ENCODE results near the gene TCEAL1.
"Not testable (repeated sequence)": the region's sequence is repeated elsewhere in the genome, so short reads cannot be mapped to it uniquely, and the experiment has no call there.

TCEAL1 gene

GRCh38 chrX:103638479-103639346 lies 9.9 kb downstream of the TCEAL1 start:
- not testable (repeated sequence) for H3K4me3 ChIP-seq (ENCODE audit: low read length); H3K9ac ChIP-seq (ENCODE audit: low read depth, low read length)

GRCh38 chrX:103640401-103641155 lies 11.8 kb downstream of the TCEAL1 start:
- H3K9ac ChIP-seq (ENCODE audit: low read depth, low read length), result peak overlapping the region; percentile 19
- H3K9me3 ChIP-seq (replicated peaks; ENCODE audit: low read length), result no peaks in the 10 kb centered on the region
- peaks cover 4% of the 10 kb centered on the region for H3K27me3 ChIP-seq (ENCODE audit: control insufficient read depth, insufficient read depth, low read length)
- peaks cover 37% of the 10 kb centered on the region for H3K4me1 ChIP-seq (ENCODE audit: control insufficient read depth, insufficient read depth, low read length)
- H3K4me3 ChIP-seq (ENCODE audit: low read length), result no peak overlapping the region
- no peak overlapping the region for H3K4me2 ChIP-seq (ENCODE audit: low read length)
- no peaks in the 10 kb centered on the region for H3K36me3 ChIP-seq (ENCODE audit: insufficient read depth, low read length)

More at GRCh38 chrX:103638479-103639346, 9.9 kb downstream of the TCEAL1 start:
- H3K27me3 ChIP-seq (ENCODE audit: control insufficient read depth, insufficient read depth, low read length); H3K9me3 ChIP-seq (replicated peaks; ENCODE audit: low read length); H3K4me2 ChIP-seq (ENCODE audit: low read length); H3K36me3 ChIP-seq (ENCODE audit: insufficient read depth, low read length): not testable (repeated sequence)
- H3K4me1 ChIP-seq (ENCODE audit: control insufficient read depth, insufficient read depth, low read length), result peaks cover 41% of the 10 kb centered on the region

DNA sequence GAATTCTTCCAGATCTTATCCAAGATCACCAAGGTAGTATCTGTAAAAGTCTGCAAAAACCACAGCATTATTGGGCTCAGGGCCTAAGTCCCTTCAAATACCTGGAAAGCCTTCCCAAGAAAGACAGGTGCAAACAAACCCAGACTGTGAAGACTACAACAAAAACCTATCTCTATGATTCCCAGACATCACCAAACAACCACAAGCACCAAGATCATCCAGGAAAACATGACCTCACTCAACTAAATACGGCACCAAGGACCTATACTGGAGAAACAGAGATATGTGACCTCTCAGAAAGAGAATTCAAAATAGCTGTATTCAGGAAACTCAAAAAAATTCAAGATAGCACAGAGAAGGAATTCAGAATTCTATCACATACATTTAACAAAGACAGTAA lies 15.3 kb downstream of the TCEAL1 start:
- H3K4me2 ChIP-seq (ENCODE audit: low read length), result no peak overlapping the region
- H3K9me3 ChIP-seq (replicated peaks; ENCODE audit: low read length), result no peaks in the 10 kb centered on the region
- H3K4me1 ChIP-seq (ENCODE audit: control insufficient read depth, insufficient read depth, low read length), result peaks cover 20% of the 10 kb centered on the region
- H3K4me3 ChIP-seq (ENCODE audit: low read length), result no peak overlapping the region
- H3K36me3 ChIP-seq (ENCODE audit: insufficient read depth, low read length), result no peaks in the 10 kb centered on the region
- H3K27me3 ChIP-seq (ENCODE audit: control insufficient read depth, insufficient read depth, low read length), result peaks cover 4% of the 10 kb centered on the region
- no peak overlapping the region for H3K9ac ChIP-seq (ENCODE audit: low read depth, low read length)

DNA sequence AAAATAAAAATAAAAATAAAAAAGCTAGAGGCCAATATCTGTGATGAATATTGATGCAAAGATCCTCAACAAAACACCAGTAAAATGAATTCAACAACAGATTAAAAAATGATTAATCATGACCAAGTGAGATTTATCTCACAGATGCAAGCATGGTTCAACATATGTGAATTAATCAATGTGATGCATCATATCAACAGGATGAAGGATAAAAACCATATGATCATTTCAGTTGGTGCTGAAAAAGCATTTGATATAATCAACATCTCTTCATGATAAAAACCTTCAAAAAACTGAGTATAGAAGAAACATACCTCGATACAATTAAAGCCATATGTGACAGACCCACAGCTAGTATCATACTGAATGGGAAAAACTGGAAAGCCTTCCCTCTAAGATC lies 18.9 kb downstream of the TCEAL1 start:
- no peak overlapping the region for H3K9ac ChIP-seq (ENCODE audit: low read depth, low read length)
- H3K4me2 ChIP-seq (ENCODE audit: low read length), result no peak overlapping the region
- no peaks in the 10 kb centered on the region for H3K36me3 ChIP-seq (ENCODE audit: insufficient read depth, low read length)
- no peak overlapping the region for H3K4me3 ChIP-seq (ENCODE audit: low read length)
- no peaks in the 10 kb centered on the region for H3K9me3 ChIP-seq (replicated peaks; ENCODE audit: low read length)
- peaks cover 5% of the 10 kb centered on the region for H3K4me1 ChIP-seq (ENCODE audit: control insufficient read depth, insufficient read depth, low read length)
- H3K27me3 ChIP-seq (ENCODE audit: control insufficient read depth, insufficient read depth, low read length), result peaks cover 4% of the 10 kb centered on the region

GRCh38 chrX:103651151-103651773 lies 22.5 kb downstream of the TCEAL1 start:
- no peak overlapping the region for H3K4me2 ChIP-seq (ENCODE audit: low read length)
- no peaks in the 10 kb centered on the region for H3K36me3 ChIP-seq (ENCODE audit: insufficient read depth, low read length)
- H3K4me3 ChIP-seq (ENCODE audit: low read length), result no peak overlapping the region
- H3K27me3 ChIP-seq (ENCODE audit: control insufficient read depth, insufficient read depth, low read length), result no peaks in the 10 kb centered on the region
- H3K9me3 ChIP-seq (replicated peaks; ENCODE audit: low read length), result no peaks in the 10 kb centered on the region
- peaks cover 10% of the 10 kb centered on the region for H3K4me1 ChIP-seq (ENCODE audit: control insufficient read depth, insufficient read depth, low read length)
- H3K9ac ChIP-seq (ENCODE audit: low read depth, low read length), result no peak overlapping the region

DNA sequence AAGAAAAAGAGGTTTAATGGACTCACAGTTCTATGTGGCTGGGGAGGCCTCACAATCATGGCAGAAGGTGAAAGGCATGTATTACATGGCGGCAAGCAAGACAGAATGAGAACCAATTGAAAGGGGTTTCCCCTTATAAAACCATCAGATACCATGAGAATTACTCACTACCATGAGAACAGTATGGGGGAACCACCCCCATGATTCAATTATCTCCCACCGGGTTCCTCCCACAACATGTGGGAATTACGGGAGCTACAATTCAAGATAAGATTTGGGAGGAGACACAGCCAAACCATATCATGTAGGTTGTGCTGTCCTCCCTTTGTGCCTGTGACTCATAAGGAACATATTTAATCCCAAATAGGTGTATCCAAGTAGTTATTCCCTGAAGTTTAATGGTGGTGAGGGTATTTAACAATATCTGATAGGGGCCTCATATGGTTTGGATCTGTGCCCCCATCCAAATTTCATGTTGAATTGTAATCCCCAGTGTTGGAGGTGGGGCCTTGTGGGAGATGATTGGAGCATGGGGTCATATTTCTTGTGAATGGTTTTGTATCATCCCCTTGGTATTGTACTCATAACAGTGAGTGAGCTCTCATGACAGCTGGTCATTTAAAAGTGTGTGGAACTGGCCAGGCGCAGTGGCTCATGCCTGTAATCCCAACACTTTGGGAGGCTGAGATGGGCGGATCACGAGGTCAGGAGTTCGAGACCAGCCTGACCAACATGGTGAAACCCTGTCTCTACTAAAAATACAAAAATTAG lies 26.6 kb downstream of the TCEAL1 start:
- H3K4me2 ChIP-seq (ENCODE audit: low read length); H3K27me3 ChIP-seq (ENCODE audit: control insufficient read depth, insufficient read depth, low read length); H3K9ac ChIP-seq (ENCODE audit: low read depth, low read length); H3K4me3 ChIP-seq (ENCODE audit: low read length); H3K9me3 ChIP-seq (replicated peaks; ENCODE audit: low read length); H3K36me3 ChIP-seq (ENCODE audit: insufficient read depth, low read length): not testable (repeated sequence)
- H3K4me1 ChIP-seq (ENCODE audit: control insufficient read depth, insufficient read depth, low read length), result peaks cover 17% of the 10 kb centered on the region

GRCh38 chrX:103656617-103657016 lies 27.8 kb downstream of the TCEAL1 start:
- H3K9ac ChIP-seq (ENCODE audit: low read depth, low read length), result peak overlapping the region; percentile 50
- H3K9me3 ChIP-seq (replicated peaks; ENCODE audit: low read length), result no peaks in the 10 kb centered on the region
- H3K4me2 ChIP-seq (ENCODE audit: low read length), result peak overlapping the region; percentile 38
- H3K4me1 ChIP-seq (ENCODE audit: control insufficient read depth, insufficient read depth, low read length), result peaks cover 12% of the 10 kb centered on the region
- no peak overlapping the region for H3K4me3 ChIP-seq (ENCODE audit: low read length)
- H3K36me3 ChIP-seq (ENCODE audit: insufficient read depth, low read length), result no peaks in the 10 kb centered on the region
- no peaks in the 10 kb centered on the region for H3K27me3 ChIP-seq (ENCODE audit: control insufficient read depth, insufficient read depth, low read length)

DNA sequence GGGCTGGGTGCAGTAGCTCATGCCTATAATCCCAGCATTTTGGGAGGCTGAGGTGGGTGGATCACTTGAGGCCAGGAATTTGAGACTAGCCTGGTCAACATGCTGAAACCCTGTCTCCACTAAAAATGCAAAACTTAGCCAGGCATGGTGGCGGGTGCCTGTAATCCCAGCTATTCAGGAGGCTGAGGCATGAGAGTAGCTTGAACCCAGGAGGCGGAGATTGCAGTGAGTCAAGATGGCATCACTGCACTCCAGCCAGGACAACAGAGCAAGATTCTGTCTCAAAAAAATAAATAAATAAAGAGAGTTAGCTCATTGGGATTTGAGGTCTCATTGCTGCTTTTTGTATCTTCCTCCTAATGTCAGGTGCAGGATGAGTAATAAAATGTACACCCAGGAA lies 28.3 kb downstream of the TCEAL1 start:
- Histone ChIP-seq H3K4me2 (ENCODE audit: low read length) (peak overlapping the region; percentile 38), H3K9ac (ENCODE audit: low read depth, low read length) (peak overlapping the region; percentile 50), H3K4me1 (ENCODE audit: control insufficient read depth, insufficient read depth, low read length) (peaks cover 12% of the 10 kb centered on the region)
- not testable (repeated sequence) for H3K36me3 ChIP-seq (ENCODE audit: insufficient read depth, low read length); H3K9me3 ChIP-seq (replicated peaks; ENCODE audit: low read length); H3K4me3 ChIP-seq (ENCODE audit: low read length); H3K27me3 ChIP-seq (ENCODE audit: control insufficient read depth, insufficient read depth, low read length)

GRCh38 chrX:103658681-103659433 lies 30.1 kb downstream of the TCEAL1 start:
- H3K4me3 ChIP-seq (ENCODE audit: low read length), result no peak overlapping the region
- no peak overlapping the region for H3K9ac ChIP-seq (ENCODE audit: low read depth, low read length)
- no peaks in the 10 kb centered on the region for H3K27me3 ChIP-seq (ENCODE audit: control insufficient read depth, insufficient read depth, low read length)
- no peak overlapping the region for H3K4me2 ChIP-seq (ENCODE audit: low read length)
- no peaks in the 10 kb centered on the region for H3K9me3 ChIP-seq (replicated peaks; ENCODE audit: low read length)
- peaks cover 12% of the 10 kb centered on the region for H3K4me1 ChIP-seq (ENCODE audit: control insufficient read depth, insufficient read depth, low read length)
- H3K36me3 ChIP-seq (ENCODE audit: insufficient read depth, low read length), result no peaks in the 10 kb centered on the region

- H3K4me1 ChIP-seq (ENCODE audit: control insufficient read depth, insufficient read depth, low read length), result peaks cover 12% of the 10 kb centered on the region
- H3K27me3 ChIP-seq (ENCODE audit: control insufficient read depth, insufficient read depth, low read length); H3K4me3 ChIP-seq (ENCODE audit: low read length); H3K9ac ChIP-seq (ENCODE audit: low read depth, low read length); H3K4me2 ChIP-seq (ENCODE audit: low read length); H3K36me3 ChIP-seq (ENCODE audit: insufficient read depth, low read length); H3K9me3 ChIP-seq (replicated peaks; ENCODE audit: low read length): not testable (repeated sequence)
These were observed 30.7 kb downstream of the TCEAL1 start for GRCh38 chrX:103659460-103659859.
